HG03135 (cell line): Measurements from ENCODE around the gene VPS45.

Source experiments
- ATAC-seq: cut with Tn5 transposase; IDR thresholded peaks from one replicate; pipeline ENCODE4 v1.9.1; 2021; ENCODE audit warnings: mild to moderate bottlenecking, moderate library complexity; ENCODE audit not compliant: unreplicated experiment

VPS45 gene

DNA sequence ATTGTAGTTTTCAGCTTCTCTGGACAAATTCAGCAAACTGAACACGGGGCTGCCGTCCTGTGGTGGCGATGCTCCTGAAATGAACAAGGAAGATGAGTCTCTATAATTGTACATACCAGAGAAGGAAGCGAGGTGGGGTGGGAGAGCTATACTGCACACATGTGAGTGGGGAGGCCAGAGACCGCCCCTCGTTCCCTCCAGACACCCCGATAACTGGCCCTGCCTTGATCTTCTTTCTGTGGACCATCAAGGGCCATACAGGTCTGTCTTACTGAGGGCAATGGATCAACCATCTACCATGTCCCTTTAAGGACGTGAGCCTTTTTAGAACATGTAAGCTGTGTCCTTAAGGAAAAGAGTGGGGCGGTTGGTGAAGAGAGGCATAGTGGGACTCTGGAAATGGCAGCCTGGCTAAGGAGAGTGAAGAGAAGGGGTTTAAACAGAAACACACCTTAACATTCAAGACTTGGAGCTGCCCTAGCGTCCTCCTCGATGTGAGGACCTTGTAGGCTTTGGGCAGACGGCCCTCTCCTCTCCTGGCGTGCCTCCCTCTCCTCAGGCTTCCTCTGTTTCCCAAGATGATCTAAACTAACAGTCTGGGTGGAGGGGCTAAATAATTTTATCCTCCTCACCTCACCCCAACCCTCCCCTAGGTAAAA lies 88.0 kb downstream of the VPS45 start:
- no peak for ATAC-seq

DNA sequence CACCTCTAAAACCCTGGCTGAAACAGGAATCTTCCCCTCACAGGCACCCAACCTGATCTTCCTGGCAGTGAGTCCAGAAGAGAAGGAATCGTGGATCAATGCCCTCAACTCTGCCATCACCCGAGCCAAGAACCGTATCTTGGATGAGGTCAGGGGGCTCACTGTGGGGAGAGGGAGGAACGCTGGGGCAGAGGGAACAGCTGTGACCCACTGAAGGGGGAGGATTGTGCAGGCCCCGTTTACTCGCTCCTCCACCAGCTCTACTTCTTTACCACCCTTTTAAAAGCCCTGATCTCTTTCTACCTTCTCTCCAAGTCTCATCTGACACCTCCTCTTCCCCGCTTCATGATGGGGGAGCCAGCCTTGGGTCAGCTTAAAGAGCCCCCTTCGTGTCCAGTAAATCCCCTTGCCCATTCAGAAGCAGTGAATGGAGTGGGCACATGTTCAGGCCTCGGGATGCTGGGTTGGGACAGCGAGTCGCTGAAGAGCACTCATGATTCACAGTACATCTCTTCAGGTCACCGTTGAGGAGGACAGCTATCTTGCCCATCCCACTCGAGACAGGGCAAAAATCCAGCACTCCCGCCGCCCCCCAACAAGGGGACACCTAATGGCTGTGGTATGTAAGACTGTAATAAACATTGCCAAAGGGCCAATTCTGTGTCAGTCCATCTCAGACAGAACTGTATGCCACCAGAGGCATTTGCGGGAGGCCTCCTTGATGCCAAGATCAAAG lies 89.5 kb downstream of the VPS45 start:
- no peak for ATAC-seq

DNA sequence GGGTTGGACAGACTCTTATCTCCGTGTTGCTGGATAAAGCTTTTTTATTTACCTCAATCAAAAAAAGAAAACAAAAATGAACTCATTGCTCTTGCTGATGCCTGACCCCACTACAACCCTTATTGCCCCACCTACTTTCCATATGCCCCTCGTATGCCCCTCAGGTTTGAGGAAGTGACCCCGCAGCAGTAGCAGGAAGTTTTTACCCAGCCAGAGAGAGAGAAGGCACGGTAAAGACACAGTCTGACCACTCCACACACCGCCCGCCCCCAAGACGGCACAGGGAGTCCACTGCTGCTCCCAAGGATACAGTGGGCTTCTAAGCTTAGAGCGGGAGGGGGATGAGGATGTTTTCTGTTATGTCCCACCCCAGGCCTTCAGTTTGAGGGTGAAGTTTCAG lies 92.0 kb downstream of the VPS45 start:
- no peak for ATAC-seq

DNA sequence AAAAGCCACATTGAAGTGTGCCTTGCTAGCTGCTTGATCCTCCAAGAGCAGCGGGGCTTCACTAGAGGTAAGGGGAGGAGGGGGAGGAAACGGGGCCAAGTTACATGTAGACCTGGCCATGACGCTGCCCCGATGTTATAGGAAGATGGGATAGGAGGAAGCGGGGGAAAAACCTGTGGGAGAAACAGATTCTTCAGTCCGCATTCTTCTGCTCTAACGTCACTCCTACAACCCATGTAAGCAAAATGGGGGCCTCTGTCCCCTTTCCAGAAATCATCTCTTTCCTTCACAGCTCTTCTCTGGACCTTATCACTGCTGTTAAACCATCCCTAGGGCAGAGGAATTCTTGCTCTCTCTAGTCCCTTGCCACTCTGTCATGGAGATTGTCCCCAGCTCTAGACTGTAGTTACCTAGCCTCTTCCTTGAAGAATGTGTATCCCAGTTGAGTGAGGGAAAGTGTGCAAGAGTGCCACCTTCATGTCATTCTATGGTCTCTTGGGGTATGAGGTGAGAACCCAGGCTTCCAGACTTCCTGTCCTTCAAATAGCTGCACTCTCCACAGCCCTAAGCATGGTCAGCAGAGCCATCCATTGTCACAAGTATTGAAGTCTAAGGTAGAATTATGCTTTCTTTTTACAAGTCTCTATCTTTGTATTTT lies 93.5 kb downstream of the VPS45 start:
- no peak for ATAC-seq

DNA sequence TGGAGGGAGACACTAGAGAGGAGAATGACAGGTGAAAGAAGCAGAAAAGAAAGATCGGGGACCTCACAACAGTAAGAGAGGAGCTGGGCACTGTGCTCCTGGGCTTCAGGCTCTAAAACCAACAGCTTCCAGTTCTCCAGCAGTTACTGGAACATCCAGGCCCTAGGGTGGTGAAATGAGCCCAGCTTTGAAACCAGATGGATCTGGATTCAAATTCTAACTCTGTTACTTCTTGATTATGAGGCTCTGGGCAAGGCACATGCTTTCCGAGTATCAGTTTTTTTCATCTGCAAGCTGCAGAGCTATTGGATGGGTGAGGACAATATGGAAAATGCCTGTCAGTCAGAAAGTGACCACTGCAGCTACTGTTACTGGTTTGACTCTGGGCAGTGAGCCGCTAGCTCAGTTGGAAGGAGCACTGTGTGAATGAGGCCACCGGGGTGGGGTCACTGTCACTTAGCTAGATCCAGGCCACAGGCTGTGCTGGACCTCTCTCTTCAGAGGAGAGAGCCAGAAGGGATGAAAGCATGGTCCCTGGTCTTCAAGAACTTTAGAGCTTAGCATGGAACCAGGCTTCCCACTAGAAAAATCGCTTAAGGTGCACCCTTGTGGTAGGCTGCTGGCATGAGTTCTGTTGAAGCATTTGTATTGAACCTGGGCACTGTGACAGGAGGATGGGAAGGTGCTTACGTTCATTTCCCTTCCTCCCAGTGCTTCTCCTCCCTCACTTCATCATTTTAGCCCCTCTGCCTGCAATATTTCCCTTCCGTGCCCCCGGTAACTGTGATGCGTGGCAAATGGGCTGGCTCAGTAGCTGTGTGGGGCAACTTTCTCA lies 94.4 kb downstream of the VPS45 start:
- no peak for ATAC-seq

DNA sequence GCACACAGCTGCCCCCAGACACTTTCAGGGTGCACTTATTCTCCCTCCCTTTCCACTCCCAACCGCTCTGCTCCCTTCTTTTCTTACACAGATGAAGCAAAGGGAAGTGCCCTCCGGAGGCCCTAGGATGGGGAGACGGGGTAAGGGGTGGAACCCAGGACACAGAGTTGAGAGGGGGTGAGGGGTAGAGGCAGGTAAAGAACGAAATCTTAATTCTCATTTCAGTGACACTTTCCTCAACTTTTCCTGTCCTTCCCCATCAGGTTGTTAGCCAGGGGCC lies 94.9 kb downstream of the VPS45 start:
- ATAC-seq: no peak

DNA sequence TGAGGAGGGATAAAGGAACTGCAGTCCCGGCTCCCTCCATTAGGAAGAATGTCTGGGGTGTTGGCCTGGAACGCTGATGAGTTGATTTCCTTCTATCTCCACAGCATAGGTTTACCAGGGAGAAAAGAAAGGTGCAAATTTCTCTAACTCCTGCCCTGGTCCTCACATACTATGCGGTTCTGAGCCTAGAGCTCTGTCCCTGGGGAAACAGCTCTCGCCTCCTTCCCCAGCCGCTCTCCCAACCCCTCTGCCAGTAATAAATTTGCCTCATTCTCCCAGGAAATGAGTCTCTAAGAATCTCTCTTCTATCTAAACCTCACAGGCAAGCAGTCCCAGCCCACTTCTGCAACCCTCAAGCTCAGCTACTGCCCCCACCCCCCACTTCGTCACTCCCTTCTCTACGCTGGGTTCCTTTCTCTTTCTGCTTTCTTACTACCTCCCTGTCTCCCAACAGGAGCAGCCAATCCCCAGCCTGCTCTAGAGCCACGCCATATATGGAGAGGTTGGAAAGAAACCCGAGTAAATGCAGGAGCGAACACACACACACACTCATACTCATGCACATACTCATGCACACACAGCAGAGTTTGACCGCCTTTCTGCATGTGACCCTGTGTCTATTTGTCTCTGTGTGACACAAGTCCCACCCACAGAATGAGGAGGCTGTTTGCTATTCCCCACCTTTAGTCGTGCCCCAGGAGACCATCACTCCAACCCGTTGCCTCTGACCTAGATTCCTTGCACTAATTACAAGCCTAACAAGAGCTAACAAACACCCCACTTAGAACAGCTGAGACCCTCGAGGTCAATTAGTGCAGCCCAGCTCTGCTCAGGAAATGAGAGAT lies 95.5 kb downstream of the VPS45 start:
- ATAC-seq: peak; percentile 39

DNA sequence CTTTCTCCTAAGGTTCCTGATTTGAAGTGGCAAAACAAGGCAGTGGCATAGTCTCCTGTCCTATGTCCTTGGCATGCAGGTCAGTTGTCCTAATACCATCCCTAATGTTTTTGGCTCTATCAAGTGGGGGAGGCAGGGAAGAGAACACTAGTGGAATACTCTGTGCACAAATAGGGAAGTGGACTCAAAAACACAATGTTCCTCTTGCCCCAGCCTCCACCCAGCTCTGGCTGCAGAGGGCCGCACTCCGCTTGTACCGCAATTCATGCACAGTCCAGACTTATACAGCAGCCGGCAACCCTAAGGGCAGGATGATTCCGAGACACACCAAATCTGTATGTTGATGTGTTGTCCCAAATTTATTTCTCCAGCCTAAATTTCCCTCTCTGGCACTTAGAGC lies 96.6 kb downstream of the VPS45 start:
- ATAC-seq: no peak

DNA sequence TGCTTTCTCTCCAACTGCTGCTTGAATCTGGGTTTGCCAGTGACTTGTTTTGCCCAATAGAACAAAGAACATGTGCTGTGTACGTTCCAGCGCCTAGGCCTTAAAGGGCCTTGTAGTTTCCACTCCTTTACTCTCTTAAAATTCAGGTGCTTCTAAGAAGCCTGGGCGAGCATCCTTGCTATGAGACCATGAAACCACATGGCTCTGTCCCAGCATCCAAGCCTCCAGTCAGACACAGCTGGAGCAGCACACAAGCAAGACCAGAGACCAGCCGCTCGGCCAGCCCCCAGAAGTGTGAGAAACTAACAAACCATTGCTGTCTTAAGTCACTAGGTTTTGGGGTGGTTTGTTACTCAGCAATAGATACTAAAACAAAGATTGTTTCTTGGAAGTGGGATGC lies 97.2 kb downstream of the VPS45 start:
- no peak for ATAC-seq

DNA sequence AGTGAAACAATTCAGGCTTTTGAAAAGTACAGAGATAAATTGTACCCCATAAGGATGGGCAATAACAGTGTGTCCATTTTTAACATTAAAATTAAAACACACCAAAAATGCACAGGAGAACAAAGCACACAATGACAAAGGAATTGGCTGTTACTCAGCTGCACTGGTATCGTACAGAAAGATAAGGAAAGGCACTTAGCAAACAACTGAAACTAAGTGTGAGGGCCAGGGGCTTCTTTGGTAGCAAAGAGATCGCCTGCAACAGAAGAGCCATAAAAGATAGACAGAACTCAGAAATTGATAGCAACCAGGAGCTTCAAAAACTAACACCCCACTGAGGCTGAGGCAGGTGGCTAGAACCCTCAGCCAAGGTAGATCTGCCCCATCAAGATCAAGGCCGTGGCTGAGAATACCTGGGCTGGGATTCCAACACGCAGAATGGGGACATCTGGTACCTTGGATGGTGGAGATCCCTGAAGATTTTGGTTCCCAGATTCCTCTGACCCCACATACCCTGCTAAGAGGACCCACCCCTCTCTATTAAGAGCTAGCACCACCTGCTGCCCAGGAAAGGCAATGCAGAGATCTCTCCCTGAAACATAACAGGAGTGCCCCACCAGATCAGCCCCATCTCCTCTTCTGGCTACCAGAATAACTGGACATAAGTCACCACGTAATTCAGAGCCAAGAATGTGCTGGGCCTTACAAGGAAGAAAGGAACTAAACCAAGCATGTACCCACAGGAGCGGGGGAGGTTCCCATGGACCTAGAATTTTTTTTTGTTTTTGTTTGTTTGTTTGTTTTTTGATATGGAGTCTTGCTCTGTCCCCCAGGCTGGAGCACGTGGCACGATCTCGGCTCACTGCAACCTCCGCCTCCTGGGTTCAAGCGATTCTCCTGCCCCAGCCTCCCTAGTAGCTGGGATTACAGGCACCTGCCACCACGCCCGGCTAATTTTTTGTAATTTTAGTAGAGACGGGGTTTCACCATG lies 98.3 kb downstream of the VPS45 start:
- ATAC-seq: no peak

DNA sequence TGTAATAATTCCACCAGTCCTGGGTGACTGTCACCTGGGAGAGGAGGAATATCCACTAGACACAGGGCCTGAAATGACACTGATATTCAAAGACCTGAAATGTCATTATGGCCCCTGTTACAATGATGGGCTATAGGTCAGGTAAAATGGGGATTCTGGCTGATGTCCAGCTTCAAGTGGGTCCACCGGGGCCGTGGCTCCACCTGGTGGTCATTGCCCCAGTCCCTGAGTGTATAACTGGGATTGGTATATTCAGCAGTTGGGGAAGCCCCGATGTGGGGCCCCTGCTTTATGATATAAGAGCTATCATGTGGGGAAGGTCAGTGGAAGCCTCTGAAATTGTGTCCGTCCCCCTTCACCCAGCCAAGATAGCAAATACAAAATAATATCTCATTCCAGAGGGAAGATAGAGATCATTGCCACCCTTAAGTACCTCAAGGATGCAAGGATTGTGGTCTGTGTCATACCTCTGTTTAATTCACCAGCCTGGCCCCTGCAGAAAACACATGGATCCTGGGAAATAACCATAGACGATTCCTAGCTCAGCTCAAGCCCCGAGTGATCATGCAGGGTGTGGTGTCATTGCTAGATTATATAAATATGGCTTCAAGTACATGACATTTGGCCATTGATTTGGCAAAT lies 101.5 kb downstream of the VPS45 start:
- ATAC-seq: no peak

DNA sequence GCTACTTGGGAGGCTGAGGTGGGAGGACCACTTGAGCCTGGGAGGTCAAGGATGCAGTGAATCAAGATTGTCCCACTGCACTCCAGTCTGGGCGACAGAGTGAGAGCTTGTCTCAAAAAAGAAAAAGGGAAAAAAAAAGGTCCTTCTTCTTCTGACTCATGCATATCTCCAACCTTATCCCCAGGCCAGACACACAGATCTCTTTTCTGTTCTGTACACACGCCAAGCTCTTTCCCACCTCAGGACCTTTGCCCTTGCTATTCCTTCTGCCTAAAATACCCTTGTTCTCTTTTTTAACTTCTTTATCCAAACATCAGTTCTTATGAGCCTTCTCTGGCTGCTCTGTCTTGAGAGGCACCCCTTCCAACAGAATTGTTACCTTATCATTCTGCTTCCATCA lies 104.2 kb downstream of the VPS45 start:
- no peak for ATAC-seq

DNA sequence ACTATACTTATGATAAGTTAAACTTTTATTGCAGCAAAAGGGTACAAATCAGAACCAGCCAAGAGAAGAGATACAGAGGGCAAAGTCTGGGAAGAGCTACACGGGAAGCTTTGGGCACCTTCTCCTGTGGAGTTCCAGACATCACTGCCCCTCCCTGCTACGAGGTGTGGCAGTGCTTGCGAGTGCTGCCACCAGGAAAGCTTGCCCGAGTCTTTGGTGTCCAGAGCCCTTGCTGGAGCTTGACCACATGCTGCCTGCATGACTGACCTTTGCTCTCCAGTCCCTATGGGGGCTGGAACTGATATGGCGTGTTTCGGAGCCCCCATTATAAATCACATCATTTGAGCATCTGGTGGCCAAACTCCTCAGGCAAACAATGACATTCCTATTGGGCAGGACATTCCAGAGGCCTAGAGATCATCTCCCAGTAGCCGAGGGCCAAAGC lies 105.6 kb downstream of the VPS45 start:
- no peak for ATAC-seq

DNA sequence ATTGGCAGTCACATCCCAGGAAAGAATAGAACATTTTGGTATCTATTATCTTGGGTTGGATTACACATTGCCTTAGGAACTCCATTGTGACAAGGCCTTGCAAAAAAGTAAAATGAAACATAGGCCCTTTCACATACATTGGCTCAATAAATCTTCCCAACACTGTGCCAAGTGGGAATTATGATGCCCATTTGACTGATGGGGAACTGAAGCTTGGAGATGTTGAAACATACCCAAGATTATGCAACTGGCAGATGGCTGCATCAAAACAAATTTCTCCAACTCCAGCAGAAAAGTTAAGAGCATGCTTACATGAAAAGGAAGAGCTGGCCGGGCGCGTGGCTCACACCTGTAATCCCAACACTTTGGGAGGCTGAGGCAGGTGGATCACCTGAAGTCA lies 109.0 kb downstream of the VPS45 start:
- ATAC-seq: no peak

DNA sequence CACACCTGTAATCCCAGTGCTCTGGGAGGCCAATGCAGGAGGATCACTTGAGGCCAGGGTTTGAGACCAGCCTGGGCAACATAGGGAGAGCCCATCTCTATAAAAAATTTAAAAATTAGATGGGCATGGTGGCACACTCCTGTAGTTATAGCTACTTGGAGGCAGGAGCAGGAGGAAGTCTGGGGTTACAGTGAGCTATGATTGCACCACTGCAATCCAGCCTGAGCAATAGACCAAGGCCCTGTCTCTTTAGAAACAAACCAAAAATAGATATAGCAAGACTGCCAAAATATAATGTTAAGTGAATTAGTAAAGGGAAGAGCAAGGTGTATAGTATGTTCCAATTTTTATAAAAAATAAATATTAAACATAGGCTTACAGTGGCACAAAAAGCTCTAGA lies 111.0 kb downstream of the VPS45 start:
- no peak for ATAC-seq

DNA sequence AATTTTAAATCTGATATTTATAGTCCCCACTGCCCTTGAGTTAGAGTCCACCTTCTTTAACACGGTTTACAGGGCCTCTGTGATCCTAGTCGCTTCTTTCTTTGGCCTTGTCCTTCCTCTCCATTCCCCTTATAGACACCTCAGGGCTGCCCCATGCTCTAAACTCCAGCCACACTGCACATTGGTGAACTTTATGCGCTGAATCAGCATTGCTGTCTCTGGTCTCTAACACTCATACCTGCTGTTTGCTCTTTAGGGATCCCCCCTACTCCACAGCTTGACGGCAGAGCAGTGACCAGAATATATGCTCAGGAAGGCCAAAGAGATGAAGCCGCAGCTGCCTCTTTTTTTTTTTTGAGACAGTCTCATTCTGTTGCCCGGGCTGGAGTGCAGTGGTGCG lies 112.3 kb downstream of the VPS45 start:
- no peak for ATAC-seq

DNA sequence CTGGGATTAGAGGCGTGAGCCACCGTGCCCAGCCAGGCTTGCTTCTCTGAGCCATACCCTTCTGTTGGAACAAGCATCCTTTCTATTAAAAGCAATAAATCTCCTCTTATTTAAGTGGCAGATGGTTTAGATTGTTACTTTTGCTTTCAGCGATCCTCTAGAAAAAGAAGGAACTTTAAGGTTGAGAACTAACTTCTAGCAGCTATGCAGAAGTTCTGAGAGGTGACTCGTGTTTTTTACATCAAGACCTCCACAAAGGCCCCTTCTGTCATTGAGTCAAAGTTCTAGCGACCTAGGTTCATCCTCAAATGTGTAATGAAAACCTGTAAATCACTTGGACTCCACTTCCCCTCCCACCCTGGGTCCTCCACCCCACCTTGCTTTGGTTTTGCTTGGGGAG lies 112.9 kb downstream of the VPS45 start:
- ATAC-seq: no peak

DNA sequence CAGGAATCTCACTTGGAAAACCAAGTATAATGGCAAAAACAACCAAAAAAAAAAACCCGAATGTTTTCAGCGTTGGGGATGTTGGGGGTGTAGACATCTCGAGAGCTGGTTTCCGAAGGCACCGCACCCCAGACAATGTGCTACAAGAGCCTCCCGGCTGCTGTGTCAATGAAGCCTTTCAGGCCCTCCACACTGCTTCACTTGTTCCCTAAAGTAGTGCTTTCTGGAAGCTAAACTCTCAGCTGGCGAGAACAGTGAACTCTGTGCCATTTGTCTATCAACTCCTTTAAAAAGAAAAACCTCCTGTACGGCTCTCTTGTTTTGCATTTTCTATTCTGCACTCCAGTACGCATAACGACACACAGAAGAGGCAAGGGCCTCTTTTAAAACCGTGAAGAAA lies 114.7 kb downstream of the VPS45 start:
- no peak for ATAC-seq

DNA sequence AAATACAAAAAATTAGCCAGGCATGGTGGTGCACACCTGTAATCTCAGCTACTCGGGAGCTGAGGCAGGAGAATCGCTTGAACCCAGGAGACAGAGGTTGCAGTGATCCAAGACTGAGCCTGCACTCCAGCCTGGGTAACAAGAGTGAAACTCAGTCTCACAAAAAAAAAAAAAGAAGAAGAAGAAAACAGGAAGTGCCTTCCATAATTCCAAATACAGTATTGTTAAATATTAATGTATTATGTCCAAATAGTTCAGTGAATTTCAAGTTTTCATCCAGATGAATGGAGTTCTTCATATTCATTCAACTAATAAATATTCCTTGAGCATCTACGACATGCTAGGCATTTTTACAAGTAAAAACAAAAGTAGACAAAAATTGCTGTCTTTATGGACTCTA lies 115.5 kb downstream of the VPS45 start:
- no peak for ATAC-seq
